KMS-11 (cell line): Measurements from ENCODE around the gene IL26.
A peak's percentile ranks its signal among the peaks of the same experiment; 100 is the strongest.
"Not testable (repeated sequence)": the region's sequence is repeated elsewhere in the genome, so short reads cannot be mapped to it uniquely, and the experiment has no call there.

ENCODE experiments used
- H2AFZ ChIP-seq: fragments of 200-600 bp; sonication (generic); 2 replicates; pipeline ENCODE4 v1.6.1; 2016; ENCODE audit warnings: antibody characterized with exemption, mixed run types, low read depth
- H3K27ac ChIP-seq: fragments of 200-600 bp; sonication (generic); 2 replicates; pipeline ENCODE4 v1.6.1; 2016; ENCODE audit warnings: mild to moderate bottlenecking, mixed run types
- H3K27me3 ChIP-seq: fragments of 200-600 bp; sonication (generic); 2 replicates; pipeline ENCODE4 v1.6.1; 2017; ENCODE audit warnings: mild to moderate bottlenecking, low read depth, mixed run types, moderate library complexity; ENCODE audit not compliant: insufficient read depth
- H3K36me3 ChIP-seq: fragments of 200-600 bp; sonication (generic); 2 replicates; pipeline ENCODE4 v1.6.1; 2017; ENCODE audit warnings: mild to moderate bottlenecking, mixed run types; ENCODE audit not compliant: insufficient read depth
- H3K4me1 ChIP-seq: fragments of 200-600 bp; sonication (generic); 2 replicates; pipeline ENCODE4 v1.6.1; 2016; ENCODE audit warnings: mild to moderate bottlenecking, low read depth, mixed run types; ENCODE audit not compliant: poor library complexity, severe bottlenecking
- H3K4me2 ChIP-seq: fragments of 200-600 bp; sonication (generic); 2 replicates; pipeline ENCODE4 v1.7.0; 2016; ENCODE audit warnings: mild to moderate bottlenecking, mixed run types
- H3K4me3 ChIP-seq: fragments of 200-600 bp; sonication (generic); IDR thresholded peaks from 2 replicates; pipeline ENCODE4 v1.6.1; 2017; ENCODE audit warnings: low read depth, low read length, mixed read lengths; ENCODE audit not compliant: insufficient read depth
- H3K79me2 ChIP-seq: fragments of 200-600 bp; sonication (generic); 2 replicates; pipeline ENCODE4 v1.6.1; 2016; ENCODE audit warnings: low read depth, mixed run types; ENCODE audit not compliant: insufficient read depth
- H3K9ac ChIP-seq: fragments of 200-600 bp; sonication (generic); 2 replicates; pipeline ENCODE4 v1.6.1; 2016; ENCODE audit warnings: mild to moderate bottlenecking, mixed run types
- H4K20me1 ChIP-seq: fragments of 200-600 bp; sonication (generic); 2 replicates; pipeline ENCODE4 v1.6.1; 2016; ENCODE audit warnings: mild to moderate bottlenecking, mixed run types; ENCODE audit not compliant: insufficient read depth
- TF ChIP-seq, protein P1 (sequence below): fragments of 200-600 bp; sonication (generic); conservative IDR thresholded peaks from 2 replicates; pipeline ENCODE4 v1.6.1; 2017; ENCODE audit warnings: low read depth, mild to moderate bottlenecking, antibody characterized with exemption, low read length, moderate library complexity, mixed read lengths

The IL26 gene

DNA sequence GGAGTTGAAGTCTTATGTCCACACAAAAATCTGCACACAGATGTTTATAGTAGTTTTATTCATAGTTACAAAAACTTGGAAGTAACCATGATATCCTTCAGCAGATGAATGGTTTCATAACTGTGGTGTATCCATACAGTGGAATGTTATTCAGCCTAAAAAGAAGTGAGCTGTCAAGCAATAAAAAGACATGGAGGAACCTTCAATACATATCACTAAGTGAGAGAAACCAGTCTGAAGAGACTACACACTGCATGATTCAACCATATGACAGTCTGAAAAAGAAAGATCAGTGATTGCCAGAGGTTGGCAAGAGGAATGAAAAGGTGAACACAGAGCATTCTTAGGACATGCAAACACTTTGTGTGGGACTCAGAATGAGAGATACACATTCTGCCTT lies 47.4 kb downstream of the IL26 start:
- no peak overlapping the region for H3K27ac ChIP-seq
- H4K20me1 ChIP-seq: no peaks in the 10 kb centered on the region
- H3K4me2 ChIP-seq: no peak overlapping the region
- no peaks in the 10 kb centered on the region for H3K36me3 ChIP-seq
- H3K4me1 ChIP-seq: peaks cover 17% of the 10 kb centered on the region
- H3K79me2 ChIP-seq: no peaks in the 10 kb centered on the region
- no peak overlapping the region for H3K4me3 ChIP-seq
- no peaks in the 10 kb centered on the region for H3K27me3 ChIP-seq
- TF ChIP-seq, protein P1, sequence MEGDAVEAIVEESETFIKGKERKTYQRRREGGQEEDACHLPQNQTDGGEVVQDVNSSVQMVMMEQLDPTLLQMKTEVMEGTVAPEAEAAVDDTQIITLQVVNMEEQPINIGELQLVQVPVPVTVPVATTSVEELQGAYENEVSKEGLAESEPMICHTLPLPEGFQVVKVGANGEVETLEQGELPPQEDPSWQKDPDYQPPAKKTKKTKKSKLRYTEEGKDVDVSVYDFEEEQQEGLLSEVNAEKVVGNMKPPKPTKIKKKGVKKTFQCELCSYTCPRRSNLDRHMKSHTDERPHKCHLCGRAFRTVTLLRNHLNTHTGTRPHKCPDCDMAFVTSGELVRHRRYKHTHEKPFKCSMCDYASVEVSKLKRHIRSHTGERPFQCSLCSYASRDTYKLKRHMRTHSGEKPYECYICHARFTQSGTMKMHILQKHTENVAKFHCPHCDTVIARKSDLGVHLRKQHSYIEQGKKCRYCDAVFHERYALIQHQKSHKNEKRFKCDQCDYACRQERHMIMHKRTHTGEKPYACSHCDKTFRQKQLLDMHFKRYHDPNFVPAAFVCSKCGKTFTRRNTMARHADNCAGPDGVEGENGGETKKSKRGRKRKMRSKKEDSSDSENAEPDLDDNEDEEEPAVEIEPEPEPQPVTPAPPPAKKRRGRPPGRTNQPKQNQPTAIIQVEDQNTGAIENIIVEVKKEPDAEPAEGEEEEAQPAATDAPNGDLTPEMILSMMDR: no peak
- H2AFZ ChIP-seq: no peak overlapping the region
- H3K9ac ChIP-seq: no peak overlapping the region

DNA sequence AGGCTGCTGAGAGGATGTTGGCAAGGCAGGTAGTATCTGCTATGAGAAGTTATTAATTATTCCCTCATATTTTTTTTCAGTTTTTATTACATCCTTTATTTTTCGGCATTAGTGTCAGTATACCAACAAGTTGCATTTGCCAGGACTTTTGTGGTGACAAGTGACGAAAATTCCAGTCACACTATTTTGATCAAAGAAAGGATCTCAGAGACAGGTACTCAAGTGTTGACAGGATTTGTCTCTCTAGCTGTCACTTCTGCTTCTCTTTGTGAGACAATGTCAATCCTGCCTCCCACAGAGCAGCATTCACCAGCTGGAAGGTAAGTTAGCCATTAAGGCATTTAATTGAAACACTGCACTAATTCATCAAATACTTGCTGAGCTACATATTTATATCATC lies 48.0 kb downstream of the IL26 start:
- TF ChIP-seq, protein P1: no peak
- H3K79me2 ChIP-seq: no peaks in the 10 kb centered on the region

DNA sequence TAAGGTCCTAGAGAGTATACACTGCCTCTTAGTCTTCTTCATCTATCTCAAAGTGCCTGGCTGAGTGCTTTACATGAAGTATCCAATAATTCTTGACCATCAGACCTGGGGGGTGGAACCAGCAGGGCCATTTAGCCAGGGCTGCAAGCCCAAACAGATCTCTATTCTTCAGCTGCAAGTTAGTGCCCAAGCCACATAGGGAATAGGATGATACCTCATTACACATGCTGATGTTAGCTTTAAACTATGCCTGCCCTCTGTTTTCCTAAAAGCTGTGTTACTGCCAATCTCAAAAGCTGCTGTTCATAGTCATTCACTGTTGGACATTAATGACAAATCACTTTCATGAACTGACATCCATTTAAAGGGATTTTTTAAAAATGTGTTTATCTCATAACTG lies 49.4 kb downstream of the IL26 start:
- no peak overlapping the region; the same call in 1 of the 2 replicates for H3K4me2 ChIP-seq

More for the DNA sequence above, 48.0 kb downstream of the IL26 start:
- Histone ChIP-seq H3K36me3 (no peaks in the 10 kb centered on the region), H4K20me1 (no peaks in the 10 kb centered on the region), H3K4me2 (no peak overlapping the region), H3K27me3 (no peaks in the 10 kb centered on the region), H3K9ac (no peak overlapping the region), H3K4me1 (peaks cover 17% of the 10 kb centered on the region), H2AFZ (no peak overlapping the region), H3K27ac (no peak overlapping the region), H3K4me3 (no peak overlapping the region)

GRCh38 chr12:68175557-68176061 lies 50.0 kb downstream of the IL26 start:
- no peak overlapping the region for H2AFZ ChIP-seq
- no peaks in the 10 kb centered on the region for H3K36me3 ChIP-seq
- no peak overlapping the region for H3K27ac ChIP-seq
- H3K9ac ChIP-seq: no peak overlapping the region
- H4K20me1 ChIP-seq: no peaks in the 10 kb centered on the region
- H3K79me2 ChIP-seq: no peaks in the 10 kb centered on the region
- H3K4me1 ChIP-seq: peaks cover 13% of the 10 kb centered on the region
- peak overlapping the region; percentile 22; the same call in 1 of the 2 replicates for H3K4me2 ChIP-seq
- H3K4me3 ChIP-seq: no peak overlapping the region
- H3K27me3 ChIP-seq: no peaks in the 10 kb centered on the region
- TF ChIP-seq, protein P1: no peak

More for the DNA sequence above, 49.4 kb downstream of the IL26 start:
- Histone ChIP-seq H4K20me1 (no peaks in the 10 kb centered on the region), H3K9ac (no peak overlapping the region), H2AFZ (no peak overlapping the region), H3K27me3 (no peaks in the 10 kb centered on the region), H3K4me3 (no peak overlapping the region), H3K79me2 (no peaks in the 10 kb centered on the region), H3K4me1 (peaks cover 17% of the 10 kb centered on the region), H3K36me3 (no peaks in the 10 kb centered on the region), H3K27ac (no peak overlapping the region)
- TF ChIP-seq, protein P1: no peak

- not testable (repeated sequence) for H2AFZ ChIP-seq, H3K4me3 ChIP-seq, H3K36me3 ChIP-seq, H3K4me2 ChIP-seq, H3K27me3 ChIP-seq, H3K9ac ChIP-seq, H3K27ac ChIP-seq, H3K79me2 ChIP-seq, H4K20me1 ChIP-seq
- peaks cover 13% of the 10 kb centered on the region for H3K4me1 ChIP-seq
Observed at GRCh38 chr12:68174761-68175160, 50.8 kb downstream of the IL26 start.
